IMR-90 (cell line): ENCODE results near the gene NLRP10. TPM values are rescaled to one million over a fixed set of nuclear protein-coding genes. Genes with fewer than 3 reads are reported as not detected.

ENCODE experiments used
- ATAC-seq: fragments of 200-7000 bp; cut with Tn5 transposase; 2 replicates; pipeline ENCODE4 v1.9.1; 2020; ENCODE audit warnings: low read depth, mild to moderate bottlenecking, moderate library complexity
- BruUV-seq: library from RNA; stranded (reverse); fragments of 400-500 nt; replicated peaks from 2 replicates; lab custom pipeline; 2021; lab: Mats Ljungman, UMichigan
- CTCF ChIA-PET: fragments of 300-600 bp; formaldehyde crosslinking; extraction: SDS; loops from one replicate; lab custom pipeline; 2021; ENCODE audit warnings: antibody characterized with exemption; lab: Yijun Ruan, JAX
- POLR2A ChIA-PET: fragments of 300-600 bp; sonication (Branson Sonifier 250); formaldehyde crosslinking; loops from one replicate; lab custom pipeline; 2022; ENCODE audit warnings: antibody characterized with exemption; ENCODE audit not compliant: unreplicated experiment; lab: Charles Lee
- DNase-seq: peaks from one replicate; pipeline ENCODE4 v3.0.0; 2013
- H2AFZ ChIP-seq: replicated peaks from 2 replicates; pipeline ENCODE3; 2013; ENCODE audit warnings: low read length, mild to moderate bottlenecking; ENCODE audit not compliant: poor library complexity
- H2AK5ac ChIP-seq: 2 replicates; pipeline ENCODE4 v1.6.1; 2013; ENCODE audit warnings: low read depth, low read length, inconsistent platforms
- H2AK9ac ChIP-seq: replicated peaks from 2 replicates; pipeline ENCODE3; 2013; ENCODE audit warnings: mild to moderate bottlenecking, low read depth, low read length, moderate library complexity; ENCODE audit not compliant: poor library complexity
- H2BK120ac ChIP-seq: 2 replicates; pipeline ENCODE4 v1.6.1; 2013; ENCODE audit warnings: low read depth, low read length, inconsistent platforms
- H2BK15ac ChIP-seq: 3 replicates; pipeline ENCODE4 v1.6.1; 2013; ENCODE audit warnings: low read depth, low read length, inconsistent platforms
- H2BK20ac ChIP-seq: 2 replicates; pipeline ENCODE4 v1.6.1; 2013; ENCODE audit warnings: low read depth, mild to moderate bottlenecking, inconsistent platforms, low read length, moderate library complexity
- H2BK5ac ChIP-seq: 2 replicates; pipeline ENCODE4 v1.6.1; 2013; ENCODE audit warnings: mild to moderate bottlenecking, low read depth, low read length, inconsistent platforms; ENCODE audit not compliant: poor library complexity, severe bottlenecking
- H3K14ac ChIP-seq: replicated peaks from 2 replicates; pipeline ENCODE4 v1.6.1; 2013; ENCODE audit warnings: low read depth, low read length, inconsistent platforms
- H3K18ac ChIP-seq: 2 replicates; pipeline ENCODE4 v1.6.1; 2013; ENCODE audit warnings: low read depth, low read length, control low read depth
- H3K23ac ChIP-seq: 2 replicates; pipeline ENCODE4 v1.6.1; 2013; ENCODE audit warnings: low read depth, low read length, inconsistent platforms
- H3K27ac ChIP-seq: 2 replicates; pipeline ENCODE4 v1.5.1; 2013; ENCODE audit warnings: mild to moderate bottlenecking, control low read depth, low read length; ENCODE audit not compliant: insufficient read depth
- H3K27me3 ChIP-seq: 2 replicates; pipeline ENCODE4 v1.6.1; 2013; ENCODE audit warnings: low read length; ENCODE audit not compliant: control insufficient read depth, insufficient read depth
- H3K36me3 ChIP-seq: 2 replicates; pipeline ENCODE4 v1.6.1; 2013; ENCODE audit warnings: low read length, mixed read lengths; ENCODE audit not compliant: control insufficient read depth, insufficient read depth
- H3K4ac ChIP-seq: 2 replicates; pipeline ENCODE4 v1.6.1; 2013; ENCODE audit warnings: low read depth, low read length, inconsistent platforms
- H3K4me1 ChIP-seq: 2 replicates; pipeline ENCODE4 v1.6.1; 2013; ENCODE audit warnings: low read length, mixed read lengths; ENCODE audit not compliant: control insufficient read depth, insufficient read depth
- H3K4me2 ChIP-seq: 2 replicates; pipeline ENCODE4 v1.6.1; 2013; ENCODE audit warnings: low read depth, mild to moderate bottlenecking, control low read depth, low read length, moderate library complexity
- H3K4me3 ChIP-seq: 2 replicates; pipeline ENCODE4 v1.5.1; 2013; ENCODE audit warnings: low read depth, mild to moderate bottlenecking, control low read depth, low read length, moderate library complexity; ENCODE audit not compliant: insufficient read depth
- H3K56ac ChIP-seq: 2 replicates; pipeline ENCODE4 v1.6.1; 2013; ENCODE audit warnings: low read length, inconsistent platforms; ENCODE audit not compliant: insufficient read depth; ENCODE audit errors: extremely low read depth
- H3K79me1 ChIP-seq, 2 experiments: 2 replicates each; pipeline ENCODE4 v1.6.1; 2013; ENCODE audit warnings: low read length in 2 of 2, inconsistent platforms in 1 of 2, low read depth in 1 of 2
- H3K9ac ChIP-seq: 2 replicates; pipeline ENCODE4 v1.6.1; 2013; ENCODE audit warnings: low read depth, low read length, control low read depth
- H3K9me1 ChIP-seq: 2 replicates; pipeline ENCODE4 v1.6.1; 2013; ENCODE audit warnings: low read length, inconsistent platforms; ENCODE audit not compliant: insufficient read depth
- H3K9me3 ChIP-seq: 2 replicates; pipeline ENCODE4 v1.6.1; 2013; ENCODE audit warnings: low read length; ENCODE audit not compliant: control insufficient read depth, insufficient read depth
- H4K20me1 ChIP-seq: 2 replicates; pipeline ENCODE4 v1.6.1; 2013; ENCODE audit warnings: low read length, inconsistent platforms; ENCODE audit not compliant: insufficient read depth
- H4K5ac ChIP-seq: 2 replicates; pipeline ENCODE4 v1.6.1; 2013; ENCODE audit warnings: mild to moderate bottlenecking, low read depth, low read length, control low read depth
- H4K8ac ChIP-seq, 2 experiments: 2 replicates each; pipeline ENCODE4 v1.6.1; 2013; ENCODE audit warnings: low read depth in 2 of 2, low read length in 2 of 2, control low read depth in 1 of 2, inconsistent platforms in 1 of 2
- H4K91ac ChIP-seq: 2 replicates; pipeline ENCODE4 v1.6.1; 2013; ENCODE audit warnings: low read depth, low read length, inconsistent platforms; ENCODE audit not compliant: insufficient read depth
- BHLHE40 ChIP-seq: fragments of 150-350 bp; IDR thresholded peaks from 2 replicates; pipeline ENCODE4 v1.6.1; 2016; ENCODE audit warnings: mild to moderate bottlenecking, low read depth, low read length
- CHD1 ChIP-seq: IDR thresholded peaks from 2 replicates; pipeline ENCODE4 v1.6.1; 2012; ENCODE audit warnings: low read depth, low read length, improper control_type of control experiment
- FOS ChIP-seq: fragments of 150-350 bp; IDR thresholded peaks from 2 replicates; pipeline ENCODE4 v1.6.1; 2016; ENCODE audit warnings: low read depth, low read length
- MAFK ChIP-seq: IDR thresholded peaks from 2 replicates; pipeline ENCODE4 v1.6.1; 2012; ENCODE audit warnings: low read depth, low read length, improper control_type of control experiment
- MAZ ChIP-seq: IDR thresholded peaks from 2 replicates; pipeline ENCODE4 v1.6.1; 2012; ENCODE audit warnings: low read depth, mild to moderate bottlenecking, low read length, improper control_type of control experiment, moderate library complexity, borderline replicate concordance
- MXI1 ChIP-seq: IDR thresholded peaks from 2 replicates; pipeline ENCODE4 v1.6.1; 2012; ENCODE audit warnings: low read depth, mild to moderate bottlenecking, low read length, moderate library complexity, borderline replicate concordance
- NFE2L2 ChIP-seq: fragments of 150-350 bp; IDR thresholded peaks from 2 replicates; pipeline ENCODE4 v1.6.1; 2016; ENCODE audit warnings: low read depth, mild to moderate bottlenecking, low read length
- RFX5 ChIP-seq: IDR thresholded peaks from 2 replicates; pipeline ENCODE4 v1.8.0; 2012; ENCODE audit warnings: low read depth, mild to moderate bottlenecking, low read length, moderate library complexity
- WGBS, 2 experiments: methylation state at CpG; one replicate each; pipeline versions ENCODE4 v1.1.5 to v1.1.7; 2013; ENCODE audit warnings: missing lambda C conversion rate in 2 of 2; ENCODE audit not compliant: insufficient read length in 1 of 2; ENCODE audit errors: extremely low coverage in 2 of 2; 5-methylcytosine and 5-hydroxymethylcytosine counted together
- dilution Hi-C: fragments of 300-500 bp; cut with HindIII; formaldehyde crosslinking; loops from one replicate; pipeline ENCODE4 v1.14.3; 2018; ENCODE audit warnings: low sequenced_read_pairs; ENCODE audit not compliant: unreplicated experiment
- in situ Hi-C: fragments of 300-500 bp; cut with MboI; formaldehyde crosslinking; loops from 3 replicates; pipeline ENCODE4 v1.14.3; 2019; ENCODE audit warnings: low sequenced_read_pairs, inconsistent platforms, mixed read lengths
- intact Hi-C: fragments of 100-400 bp; cut with micrococcal nuclease; formaldehyde crosslinking; loops from 2 replicates; pipeline ENCODE4 v1.10.0; 2022
- polyA plus RNA-seq, 3 experiments: library from polyadenylated mRNA; depleted of rRNA; stranded (reverse); fragments of >200 nt; gene quantifications; 2 replicates each; pipeline ENCODE4 v1.2.3, GENCODE V29; 2012; ENCODE audit warnings: low replicate concordance in 1 of 3
- total RNA-seq: library from RNA; depleted of rRNA; stranded (reverse); fragments of >200 nt; gene quantifications from 2 replicates; pipeline ENCODE4 v1.2.3, GENCODE V29; 2012
- TF ChIP-seq, protein P1 (sequence below): fragments of 150-350 bp; IDR thresholded peaks from 2 replicates; pipeline ENCODE4 v1.6.1; 2017; ENCODE audit warnings: mild to moderate bottlenecking, antibody characterized with exemption, low read length, low read depth
- TF ChIP-seq, protein P2 (sequence below): conservative IDR thresholded peaks from 2 replicates; pipeline ENCODE4 v1.5.1; 2012; ENCODE audit warnings: mild to moderate bottlenecking, low read depth, low read length, improper control_type of control experiment

The NLRP10 gene
- total and polyA plus RNA-seq, 2 of the 4 experiments (the other 2 are of a cell fraction), result 6.5 to 36.7 TPM

DNA sequence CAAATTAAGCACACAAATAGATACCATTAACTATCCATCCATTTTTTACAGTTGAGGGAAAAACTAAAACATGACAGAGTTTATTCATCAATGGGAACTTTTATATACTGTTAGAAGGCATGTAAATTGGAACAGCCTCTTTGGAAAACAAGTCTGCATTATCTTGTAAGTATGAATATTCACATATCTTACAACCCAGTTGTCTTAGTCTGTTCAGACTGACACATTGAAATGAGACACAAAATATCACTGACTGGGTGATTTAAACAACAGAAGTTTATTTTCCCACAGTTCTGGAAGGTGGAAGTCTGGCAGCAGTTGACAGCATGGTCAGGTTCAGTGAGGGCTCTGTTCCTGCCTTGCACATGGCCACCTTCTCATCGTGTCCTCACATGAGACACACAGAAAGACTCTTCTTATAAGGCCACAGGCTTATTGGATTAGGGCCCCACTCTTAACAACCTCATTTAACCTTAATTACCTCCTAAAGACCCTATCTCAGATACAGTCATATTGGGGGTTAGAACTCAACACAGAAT is 16.4 kb upstream of the NLRP10 start:
- Histone ChIP-seq H3K4me3 (no peak overlapping the region), H3K56ac (no peak overlapping the region), H3K79me1 (peaks cover 4 to 8% of the 10 kb centered on the region in 2 experiments; a peak in 2 of 4 replicates), H3K4ac (peak overlapping the region; percentile 78), H3K36me3 (no peaks in the 10 kb centered on the region), H2BK20ac (peak overlapping the region; percentile 86), H2AK5ac (peak overlapping the region; percentile 95), H2BK15ac (peak overlapping the region; percentile 87; the same call in 2 of the 3 replicates), H2BK120ac (peak overlapping the region; percentile 85), H3K9me3 (no peaks in the 10 kb centered on the region), H4K5ac (peak overlapping the region; percentile 57; the same call in 1 of the 2 replicates), H2BK5ac (peak overlapping the region; percentile 75), H4K20me1 (no peaks in the 10 kb centered on the region), H3K23ac (peak overlapping the region; percentile 67; the same call in 1 of the 2 replicates), H3K4me1 (peaks cover 9% of the 10 kb centered on the region; the same call in 1 of the 2 replicates), H3K14ac (peak overlapping the region; percentile 78), H4K8ac (peak overlapping the region; percentile 55 to 91; a peak in 3 of 4 replicates), H3K9ac (no peak overlapping the region), H2AFZ (peak overlapping the region; percentile 63), H3K18ac (peak overlapping the region; percentile 93; the same call in 1 of the 2 replicates), H3K27ac (no peak overlapping the region), H3K27me3 (no peaks in the 10 kb centered on the region), H3K9me1 (no peaks in the 10 kb centered on the region), H2AK9ac (peak overlapping the region; percentile 88), H3K4me2 (no peak overlapping the region), H4K91ac (peak overlapping the region; percentile 86)
- no CpG with 5 or more reads among the region's 1 CpG for WGBS, 2 experiments
- CTCF ChIA-PET, result interaction anchor here (1.3 kb wide), 1 partner anchor 77 kb away, joined by 4 read pairs; no protein-coding TSS in a partner anchor
- no peak for TF ChIP-seq BHLHE40
- no peak for TF ChIP-seq RFX5
- no peak for TF ChIP-seq MAFK
- no peak for TF ChIP-seq MXI1
- no peak for TF ChIP-seq FOS
- TF ChIP-seq NFE2L2, result no peak
- TF ChIP-seq, protein P1, sequence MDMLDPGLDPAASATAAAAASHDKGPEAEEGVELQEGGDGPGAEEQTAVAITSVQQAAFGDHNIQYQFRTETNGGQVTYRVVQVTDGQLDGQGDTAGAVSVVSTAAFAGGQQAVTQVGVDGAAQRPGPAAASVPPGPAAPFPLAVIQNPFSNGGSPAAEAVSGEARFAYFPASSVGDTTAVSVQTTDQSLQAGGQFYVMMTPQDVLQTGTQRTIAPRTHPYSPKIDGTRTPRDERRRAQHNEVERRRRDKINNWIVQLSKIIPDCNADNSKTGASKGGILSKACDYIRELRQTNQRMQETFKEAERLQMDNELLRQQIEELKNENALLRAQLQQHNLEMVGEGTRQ, result no peak
- no peak for TF ChIP-seq CHD1
- TF ChIP-seq MAZ, result no peak
- TF ChIP-seq, protein P2, sequence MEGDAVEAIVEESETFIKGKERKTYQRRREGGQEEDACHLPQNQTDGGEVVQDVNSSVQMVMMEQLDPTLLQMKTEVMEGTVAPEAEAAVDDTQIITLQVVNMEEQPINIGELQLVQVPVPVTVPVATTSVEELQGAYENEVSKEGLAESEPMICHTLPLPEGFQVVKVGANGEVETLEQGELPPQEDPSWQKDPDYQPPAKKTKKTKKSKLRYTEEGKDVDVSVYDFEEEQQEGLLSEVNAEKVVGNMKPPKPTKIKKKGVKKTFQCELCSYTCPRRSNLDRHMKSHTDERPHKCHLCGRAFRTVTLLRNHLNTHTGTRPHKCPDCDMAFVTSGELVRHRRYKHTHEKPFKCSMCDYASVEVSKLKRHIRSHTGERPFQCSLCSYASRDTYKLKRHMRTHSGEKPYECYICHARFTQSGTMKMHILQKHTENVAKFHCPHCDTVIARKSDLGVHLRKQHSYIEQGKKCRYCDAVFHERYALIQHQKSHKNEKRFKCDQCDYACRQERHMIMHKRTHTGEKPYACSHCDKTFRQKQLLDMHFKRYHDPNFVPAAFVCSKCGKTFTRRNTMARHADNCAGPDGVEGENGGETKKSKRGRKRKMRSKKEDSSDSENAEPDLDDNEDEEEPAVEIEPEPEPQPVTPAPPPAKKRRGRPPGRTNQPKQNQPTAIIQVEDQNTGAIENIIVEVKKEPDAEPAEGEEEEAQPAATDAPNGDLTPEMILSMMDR, result no peak
- POLR2A ChIA-PET, result no interaction called here
- ATAC-seq, result no peak
- in situ Hi-C loops, result loop anchor here (25.0 kb wide), 1 partner anchor 419 kb away; no protein-coding TSS in a partner anchor
- BruUV-seq, result no TSS peak
- dilution Hi-C loops, result no loop called here
- intact Hi-C loops, result no loop called here
- no peak for DNase-seq
